ENCODE measurements around the gene FLCN.
A peak's percentile ranks its signal among the peaks of the same experiment; 100 is the strongest.

Gene FLCN

GRCh38 chr17:17183744-17184143, 53.2 kb downstream of the FLCN start:
- no peak for DNase-seq

- no peak for DNase-seq
Observed at GRCh38 chr17:17182598-17183136, 54.3 kb downstream of the FLCN start.

- DNase-seq = no peak
Observed at GRCh38 chr17:17181666-17182597, 55.0 kb downstream of the FLCN start.

- no peak for DNase-seq
Observed at GRCh38 chr17:17180741-17181525, 56.0 kb downstream of the FLCN start.

DNA sequence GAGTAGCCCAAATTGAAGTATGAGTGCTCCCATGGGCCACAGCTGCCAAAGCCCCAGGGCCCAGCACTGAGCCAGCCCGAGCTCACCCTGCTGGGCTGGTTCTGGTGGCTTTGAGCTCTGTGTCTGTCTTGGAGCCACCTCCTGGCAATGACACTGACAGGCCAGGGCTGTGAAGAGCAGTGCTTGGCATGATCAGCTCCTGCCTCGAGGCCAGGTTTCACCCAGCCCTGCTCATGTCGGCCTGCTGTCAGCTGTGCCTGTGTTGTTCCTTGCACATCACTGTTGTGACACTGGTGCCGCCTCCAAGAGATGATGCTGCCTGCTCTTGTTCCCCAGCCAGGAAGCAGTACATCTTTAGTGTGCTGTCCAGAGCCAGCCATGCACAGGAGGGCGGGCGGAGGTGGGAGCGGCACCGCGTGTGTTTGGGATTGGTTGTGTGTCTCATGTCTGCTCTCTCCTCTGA, 56.8 kb downstream of the FLCN start:
- no peak for DNase-seq

- no peak for DNase-seq
Observed at GRCh38 chr17:17179371-17179827, 57.6 kb downstream of the FLCN start.

DNA sequence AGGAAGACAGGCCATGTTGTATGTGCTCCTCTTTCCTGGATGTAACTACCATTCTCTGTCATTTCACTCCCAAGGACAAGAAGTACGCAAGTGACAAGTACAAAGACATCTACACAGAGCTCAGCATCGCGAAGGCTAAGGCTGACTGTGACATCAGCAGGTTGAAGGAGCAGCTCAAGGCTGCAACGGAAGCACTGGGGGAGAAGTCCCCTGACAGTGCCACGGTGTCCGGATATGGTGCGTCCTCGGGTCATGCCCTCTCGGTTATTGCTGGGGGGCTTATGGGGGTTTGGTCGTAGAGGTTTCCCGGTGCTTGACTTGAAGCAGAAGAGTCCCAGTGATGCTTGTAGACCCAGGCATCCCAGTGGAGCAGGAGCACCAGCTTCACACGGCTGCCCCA, 59.8 kb downstream of the FLCN start:
- DNase-seq = no peak

DNA sequence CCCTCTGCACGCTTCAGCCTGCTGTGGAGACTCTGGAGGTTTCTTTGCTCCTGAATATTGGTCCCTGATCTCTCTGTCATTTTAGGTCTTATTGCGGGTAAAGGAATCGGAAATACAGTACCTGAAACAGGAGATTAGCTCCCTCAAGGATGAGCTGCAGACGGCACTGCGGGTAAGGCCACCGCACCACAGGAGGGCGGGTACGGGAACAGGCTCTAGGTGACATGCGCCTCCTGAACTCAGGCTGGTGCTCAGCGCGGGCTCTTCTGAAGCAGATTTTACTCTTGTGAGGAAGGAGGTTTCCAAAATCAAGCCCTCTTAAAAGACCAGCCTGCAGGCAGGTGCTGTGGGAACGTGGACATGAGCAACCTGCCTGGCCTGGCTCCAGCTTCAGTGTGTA, 60.6 kb downstream of the FLCN start:
- DNase-seq = no peak

DNA sequence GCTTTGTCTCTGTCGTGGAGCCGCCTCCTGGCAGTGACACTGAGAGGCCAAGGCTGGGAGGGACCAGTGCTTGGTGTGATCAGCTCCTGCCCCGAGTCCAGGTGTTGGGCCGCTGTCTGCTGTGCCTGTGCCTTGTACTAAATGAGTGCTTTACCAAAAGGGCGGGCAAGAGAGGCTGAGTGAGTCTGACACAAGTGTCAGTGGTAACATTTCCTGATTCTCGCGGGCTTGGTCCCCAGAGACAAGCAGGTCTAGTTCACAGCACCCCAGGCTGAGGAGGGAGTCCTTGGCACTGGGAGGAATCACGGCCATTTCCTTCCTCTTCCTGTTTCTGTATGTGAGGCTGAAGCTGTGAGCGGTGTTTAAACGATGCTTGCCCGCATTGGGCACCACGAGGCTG, 61.1 kb downstream of the FLCN start:
- DNase-seq = peak in 2 of 4 experiments; percentile 11 to 21

- no peak for DNase-seq
Observed at GRCh38 chr17:17175340-17175739, 61.6 kb downstream of the FLCN start.

DNA sequence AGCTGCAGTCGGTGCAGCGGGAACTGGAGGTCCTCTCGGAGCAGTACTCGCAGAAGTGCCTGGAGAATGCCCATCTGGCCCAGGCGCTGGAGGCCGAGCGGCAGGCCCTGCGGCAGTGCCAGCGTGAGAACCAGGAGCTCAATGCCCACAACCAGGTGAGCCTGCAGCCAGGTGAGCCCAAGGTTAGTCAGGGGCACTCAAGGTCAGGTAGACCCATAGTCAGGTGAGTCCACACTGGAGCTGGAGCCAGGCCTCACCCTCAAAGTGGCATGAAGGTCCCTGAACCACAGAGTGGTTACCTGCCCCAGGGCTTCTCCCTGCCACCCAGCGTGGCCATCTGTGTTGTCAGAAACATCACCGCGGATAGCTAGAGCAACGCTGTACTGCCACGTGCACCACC, 63.0 kb downstream of the FLCN start:
- no peak for DNase-seq

DNA sequence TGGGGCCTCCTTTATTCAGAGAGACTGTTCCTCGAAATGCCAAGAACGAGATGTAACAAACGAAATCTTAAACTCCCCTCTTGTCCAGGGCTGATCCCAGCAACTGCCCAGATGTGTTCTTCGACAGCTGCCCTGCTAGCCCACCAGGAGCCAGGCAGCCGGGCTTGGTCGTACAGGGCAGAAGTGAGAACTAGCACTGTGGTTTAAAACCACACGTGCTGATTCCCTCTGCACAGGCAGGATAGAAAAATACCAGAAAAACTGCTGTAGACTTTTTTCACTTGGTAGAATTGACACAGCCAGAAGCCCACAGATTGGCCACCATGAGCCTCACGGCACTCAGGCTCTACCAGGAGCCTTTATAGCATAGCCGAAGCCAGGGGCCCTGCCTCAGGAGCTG, 64.0 kb downstream of the FLCN start:
- DNase-seq = no peak

- no peak for DNase-seq
Observed at GRCh38 chr17:17172001-17172939, 64.7 kb downstream of the FLCN start.

GRCh38 chr17:17171186-17171585, 65.8 kb downstream of the FLCN start:
- DNase-seq = no peak

GRCh38 chr17:17170346-17170985, 66.5 kb downstream of the FLCN start:
- DNase-seq = no peak

DNA sequence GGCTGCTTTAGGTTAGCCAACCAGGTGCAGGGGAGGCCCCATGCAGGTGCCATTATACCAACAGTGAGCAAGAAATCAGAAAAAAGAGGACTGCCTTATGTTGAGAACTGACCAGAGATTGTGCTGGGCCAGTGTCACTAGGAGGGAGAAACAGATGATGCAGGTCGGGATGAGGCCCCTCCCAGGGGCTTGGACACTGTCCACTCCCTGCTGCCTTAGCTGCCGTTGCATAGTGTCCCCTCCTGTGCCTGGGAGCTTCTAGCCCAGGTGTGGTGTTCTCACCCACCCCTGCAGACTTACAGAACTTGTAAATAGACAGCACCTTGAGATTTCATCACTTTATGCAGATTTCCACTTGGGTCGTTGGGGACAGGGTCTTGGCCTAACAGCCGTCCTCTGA, 67.6 kb downstream of the FLCN start:
- no peak for DNase-seq

- no peak for DNase-seq
Observed at GRCh38 chr17:17168401-17168800, 68.6 kb downstream of the FLCN start.

DNA sequence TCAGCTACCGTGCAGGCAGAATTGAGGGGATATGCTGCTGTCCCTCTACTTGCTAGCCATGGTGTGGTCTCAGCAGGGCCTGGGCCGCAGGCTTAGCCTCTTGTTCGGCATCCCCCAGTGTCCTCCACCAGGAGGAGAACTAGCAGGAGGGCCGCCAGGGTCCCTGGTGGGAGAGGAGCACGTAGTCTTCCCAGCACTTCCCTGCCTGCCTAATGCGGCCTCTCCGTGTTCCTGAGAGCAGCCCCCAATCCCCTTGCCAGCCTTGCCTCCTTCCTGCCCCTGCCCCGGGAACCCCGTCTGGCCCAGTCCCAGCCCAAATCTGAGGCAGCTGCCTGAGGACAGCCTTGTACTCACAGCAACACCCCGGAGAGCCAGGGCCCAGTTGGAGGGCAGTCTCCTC, 69.0 kb downstream of the FLCN start:
- DNase-seq = no peak

DNA sequence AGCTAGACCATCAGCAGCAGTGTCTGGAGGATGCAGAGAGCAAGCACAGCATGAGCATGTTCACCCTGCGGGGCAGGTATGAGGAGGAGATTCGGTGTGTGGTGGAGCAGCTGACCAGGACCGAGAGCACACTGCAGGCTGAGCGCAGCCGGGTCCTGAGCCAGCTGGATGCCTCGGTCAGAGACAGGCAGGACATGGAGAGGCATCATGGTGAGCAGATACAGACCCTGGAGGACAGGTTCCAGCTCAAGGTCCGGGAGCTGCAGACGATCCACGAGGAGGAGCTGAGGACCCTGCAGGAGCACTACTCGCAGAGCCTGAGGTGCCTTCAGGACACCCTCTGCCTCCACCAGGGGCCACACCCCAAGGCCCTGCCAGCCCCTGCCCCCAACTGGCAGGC, 69.6 kb downstream of the FLCN start:
- DNase-seq = no peak

DNA sequence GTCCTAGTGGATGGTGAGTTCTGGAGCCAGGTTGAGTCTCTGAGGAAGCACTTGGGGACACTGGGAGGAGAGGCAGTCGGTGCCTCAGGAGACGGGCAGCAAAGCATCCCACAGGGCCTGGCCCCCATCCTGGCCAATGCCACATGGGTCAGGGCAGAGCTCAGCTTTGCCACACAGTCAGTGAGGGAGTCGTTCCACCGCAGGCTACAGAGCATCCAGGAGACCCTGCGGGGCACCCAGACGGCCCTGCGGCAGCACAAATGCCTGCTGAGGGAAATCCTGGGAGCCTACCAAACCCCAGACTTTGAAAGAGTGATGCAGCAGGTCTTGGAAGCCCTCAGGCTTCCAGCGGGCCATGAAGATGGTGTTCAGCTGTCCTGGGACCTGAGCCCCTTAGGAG, 70.5 kb downstream of the FLCN start:
- DNase-seq = no peak

- DNase-seq = no peak
Observed at GRCh38 chr17:17165666-17166308, 71.2 kb downstream of the FLCN start.
